ENCODE results near the gene PLXNA2. TPM values are rescaled to one million over a fixed set of nuclear protein-coding genes. Genes with fewer than 3 reads are reported as not detected.

Gene PLXNA2
- total and polyA plus RNA-seq, 2 donors (not counting 1 experiment from before 2014, with no cell fraction given), result 0.31 to 1.2 TPM

DNA sequence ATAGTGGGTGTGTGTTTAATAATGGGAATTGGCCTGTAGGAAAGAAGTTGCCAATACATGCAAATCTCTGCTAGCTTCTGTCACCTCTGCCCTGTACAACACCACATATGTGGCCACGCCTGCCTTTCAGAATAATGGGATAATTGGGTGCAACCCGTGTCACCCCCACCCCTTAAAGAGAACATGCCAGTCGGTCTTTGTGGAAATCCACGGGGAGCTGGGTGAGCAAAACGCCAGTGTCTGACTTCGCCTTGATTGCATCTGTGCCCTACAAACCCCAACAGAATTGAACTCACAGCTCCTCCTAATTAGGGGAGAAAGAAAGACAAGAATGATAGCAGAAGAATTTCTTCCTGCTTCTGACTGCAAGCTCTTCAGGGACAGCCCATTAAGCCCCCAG is 6.4 kb upstream of the PLXNA2 start:
- TF ChIP-seq EZH2 (IDR thresholded peaks at IDR 0.05; ENCODE audit: borderline replicate concordance, insufficient read depth, low read depth, low read length, poor library complexity, severe bottlenecking) (no peak), CTCF (IDR thresholded peaks at IDR 0.05) (no peak)
- H3K79me2 ChIP-seq (ENCODE audit: control insufficient read depth, insufficient read depth, low read length), result no peaks in the 10 kb centered on the region
- ChIA-PET POLR2A (no interaction called here), CTCF (interaction anchor here (0.9 kb wide), 1 partner anchor 9 kb away, joined by 3 read pairs; no protein-coding TSS in a partner anchor)
- H3K9ac ChIP-seq (ENCODE audit: low read length), result no peak overlapping the region
- no peaks in the 10 kb centered on the region for H3K4me1 ChIP-seq (ENCODE audit: control insufficient read depth in 2 of 2, insufficient read depth in 2 of 2, low read length in 2 of 2)
- H3K36me3 ChIP-seq (replicated peaks in 1 of 2; ENCODE audit: control extremely low read depth in 1 of 2, control insufficient read depth in 1 of 2, extremely low read depth in 1 of 2, insufficient read depth in 2 of 2, low read length in 1 of 2), result no peaks in the 10 kb centered on the region
- no peaks in the 10 kb centered on the region for H3K9me3 ChIP-seq (ENCODE audit: control extremely low read depth in 1 of 3, control insufficient read depth in 2 of 3, insufficient read depth in 1 of 3, low read length in 2 of 3)
- H3K4me2 ChIP-seq (replicated peaks; ENCODE audit: low read depth, low read length, poor library complexity, severe bottlenecking), result no peak overlapping the region
- no peak for DNase-seq
- Mint-ChIP-seq H3K9me3 (ENCODE audit: insufficient read depth) (no peaks in the 10 kb centered on the region), H3K27ac (no peak overlapping the region), H3K4me3 (no peak overlapping the region), H3K27me3 (peaks cover 32% of the 10 kb centered on the region), H3K4me1 (no peaks in the 10 kb centered on the region)
- intact Hi-C loops (cut with micrococcal nuclease), result no loop called here
- no CpG with 5 or more reads among the region's 6 CpGs for WGBS (ENCODE audit: insufficient coverage)
- no peak overlapping the region for H3K27ac ChIP-seq (ENCODE audit: low read length in 2 of 2)
- peaks cover 0 to 7% (median 1%) of the 10 kb centered on the region in 4 experiments for H3K27me3 ChIP-seq (replicated peaks in 1 of 4; ENCODE audit: control extremely low read depth in 1 of 4, control insufficient read depth in 3 of 4, insufficient read depth in 4 of 4, low read length in 3 of 4)
- no peak overlapping the region for H2AFZ ChIP-seq (ENCODE audit: insufficient read depth, low read depth, low read length, poor library complexity, severe bottlenecking)
- ATAC-seq (ENCODE audit: low read depth), result no peak
- no peak overlapping the region for H3K4me3 ChIP-seq (ENCODE audit: control extremely low read depth in 1 of 5, extremely low read depth in 1 of 5, insufficient read depth in 1 of 5, low read depth in 2 of 5, low read length in 4 of 5)
- no peaks in the 10 kb centered on the region for H4K20me1 ChIP-seq (ENCODE audit: control insufficient read depth, insufficient read depth, low read length, poor library complexity, severe bottlenecking)

- H3K9me3 Mint-ChIP-seq (ENCODE audit: insufficient read depth), result no peaks in the 10 kb centered on the region
- H3K4me1 ChIP-seq (ENCODE audit: control insufficient read depth in 2 of 2, insufficient read depth in 2 of 2, low read length in 2 of 2), result peaks cover 3 to 10% of the 10 kb centered on the region in 2 donors
- H4K20me1 ChIP-seq (ENCODE audit: control insufficient read depth, insufficient read depth, low read length, poor library complexity, severe bottlenecking), result no peaks in the 10 kb centered on the region
- no peak overlapping the region for H2AFZ ChIP-seq (ENCODE audit: insufficient read depth, low read depth, low read length, poor library complexity, severe bottlenecking)
- peaks cover 27% of the 10 kb centered on the region for H3K27me3 Mint-ChIP-seq
- H3K36me3 ChIP-seq (replicated peaks in 1 of 2; ENCODE audit: control extremely low read depth in 1 of 2, control insufficient read depth in 1 of 2, extremely low read depth in 1 of 2, insufficient read depth in 2 of 2, low read length in 1 of 2), result no peaks in the 10 kb centered on the region
- no peaks in the 10 kb centered on the region for H3K9me3 ChIP-seq (ENCODE audit: control extremely low read depth in 1 of 3, control insufficient read depth in 2 of 3, insufficient read depth in 1 of 3, low read length in 2 of 3)
- 90% methylated on average over 2 of the region's 5 CpGs for WGBS (ENCODE audit: insufficient coverage)
- intact Hi-C loops (cut with micrococcal nuclease), result loop anchor here (10.0 kb wide), 1 partner anchor 364 kb away; no protein-coding TSS in a partner anchor
- H3K27ac Mint-ChIP-seq, result no peak overlapping the region
- ATAC-seq (ENCODE audit: low read depth), result no peak
- ChIA-PET POLR2A (no interaction called here), CTCF (no interaction called here)
- H3K4me3 Mint-ChIP-seq, result no peak overlapping the region
- H3K9ac ChIP-seq (ENCODE audit: low read length), result no peak overlapping the region
- H3K4me2 ChIP-seq (replicated peaks; ENCODE audit: low read depth, low read length, poor library complexity, severe bottlenecking), result no peak overlapping the region
- no peaks in the 10 kb centered on the region for H3K79me2 ChIP-seq (ENCODE audit: control insufficient read depth, insufficient read depth, low read length)
- H3K4me1 Mint-ChIP-seq, result peaks cover 10% of the 10 kb centered on the region
- TF ChIP-seq CTCF (IDR thresholded peaks at IDR 0.05), result no peak
- no peak for TF ChIP-seq EZH2 (IDR thresholded peaks at IDR 0.05; ENCODE audit: borderline replicate concordance, insufficient read depth, low read depth, low read length, poor library complexity, severe bottlenecking)
- no peak overlapping the region for H3K27ac ChIP-seq (ENCODE audit: low read length in 2 of 2)
- peaks cover 0 to 7% (median 1%) of the 10 kb centered on the region in 4 experiments for H3K27me3 ChIP-seq (replicated peaks in 1 of 4; ENCODE audit: control extremely low read depth in 1 of 4, control insufficient read depth in 3 of 4, insufficient read depth in 4 of 4, low read length in 3 of 4)
- no peak overlapping the region for H3K4me3 ChIP-seq (ENCODE audit: control extremely low read depth in 1 of 5, extremely low read depth in 1 of 5, insufficient read depth in 1 of 5, low read depth in 2 of 5, low read length in 4 of 5)
- no peak for DNase-seq
These were observed 5.0 kb upstream of the PLXNA2 start for GRCh38 chr1:208248991-208249696.
